ENCODE data around the gene CDK6.

DNA sequence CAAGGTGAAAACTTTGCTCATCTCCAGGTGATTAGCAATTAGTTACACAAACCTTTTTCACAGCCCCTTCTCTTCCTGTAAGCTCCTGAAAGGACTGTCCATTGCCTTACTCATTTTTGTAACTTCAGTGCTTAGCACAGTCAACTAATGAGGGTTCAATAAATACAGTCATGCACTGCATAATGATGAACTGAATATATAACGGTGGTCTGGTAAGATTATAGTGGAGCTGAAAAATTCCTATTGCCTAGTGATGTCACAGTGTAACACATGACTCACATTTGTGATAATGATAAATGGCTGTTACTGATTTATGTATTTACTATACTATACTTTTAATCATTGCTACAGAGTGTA lies 233.3 kb downstream of the CDK6 start:
- TF ChIP-seq, protein P1, sequence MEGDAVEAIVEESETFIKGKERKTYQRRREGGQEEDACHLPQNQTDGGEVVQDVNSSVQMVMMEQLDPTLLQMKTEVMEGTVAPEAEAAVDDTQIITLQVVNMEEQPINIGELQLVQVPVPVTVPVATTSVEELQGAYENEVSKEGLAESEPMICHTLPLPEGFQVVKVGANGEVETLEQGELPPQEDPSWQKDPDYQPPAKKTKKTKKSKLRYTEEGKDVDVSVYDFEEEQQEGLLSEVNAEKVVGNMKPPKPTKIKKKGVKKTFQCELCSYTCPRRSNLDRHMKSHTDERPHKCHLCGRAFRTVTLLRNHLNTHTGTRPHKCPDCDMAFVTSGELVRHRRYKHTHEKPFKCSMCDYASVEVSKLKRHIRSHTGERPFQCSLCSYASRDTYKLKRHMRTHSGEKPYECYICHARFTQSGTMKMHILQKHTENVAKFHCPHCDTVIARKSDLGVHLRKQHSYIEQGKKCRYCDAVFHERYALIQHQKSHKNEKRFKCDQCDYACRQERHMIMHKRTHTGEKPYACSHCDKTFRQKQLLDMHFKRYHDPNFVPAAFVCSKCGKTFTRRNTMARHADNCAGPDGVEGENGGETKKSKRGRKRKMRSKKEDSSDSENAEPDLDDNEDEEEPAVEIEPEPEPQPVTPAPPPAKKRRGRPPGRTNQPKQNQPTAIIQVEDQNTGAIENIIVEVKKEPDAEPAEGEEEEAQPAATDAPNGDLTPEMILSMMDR (conservative IDR thresholded peaks at IDR 0.05 in 1 of 2, IDR thresholded peaks at IDR 0.05 in 1 of 2; ENCODE audit: extremely low read depth in 1 of 2, insufficient read depth in 1 of 2, low read depth in 1 of 2, low read length in 2 of 2): no peak
- no peak for TF ChIP-seq EZH2 (IDR thresholded peaks at IDR 0.05; ENCODE audit: borderline replicate concordance, low read length)

Measured in mammary epithelial cell (primary cell).